Kidney (tissue), 14 donors: ENCODE measurements around the gene B4GALT2. TPM values are rescaled to one million over a fixed set of nuclear protein-coding genes. Genes with fewer than 3 reads are reported as not detected.

ENCODE experiments used
- DNase-seq, 5 donors: peaks; one replicate each; pipeline ENCODE4 v3.0.0-alpha.2; 2013 to 2020
- FAIRE-seq: peaks from 2 replicates; lab custom pipeline; 2012; peaks lifted over from hg19 to GRCh38; lab: Jason Lieb, UNC
- H3K27ac ChIP-seq, 2 donors: one replicate each; pipeline ENCODE4 v1.7.0; 2013; ENCODE audit warnings: low read depth in 2 of 2, low read length in 2 of 2, inconsistent platforms in 1 of 2
- H3K27me3 ChIP-seq: one replicate; pipeline ENCODE4 v1.7.1; 2013; ENCODE audit warnings: low read length, inconsistent platforms; ENCODE audit not compliant: control insufficient read depth, insufficient read depth
- H3K36me3 ChIP-seq, 3 donors: one replicate each; pipeline versions ENCODE4 v1.7.0 to v1.7.1; 2013; ENCODE audit warnings: low read length in 3 of 3, control low read depth in 1 of 3, inconsistent platforms in 1 of 3; ENCODE audit not compliant: insufficient read depth in 3 of 3, control insufficient read depth in 2 of 3
- H3K4me1 ChIP-seq, 3 donors: one replicate each; pipeline versions ENCODE4 v1.7.0 to v1.7.1; 2013; ENCODE audit warnings: low read length in 3 of 3, inconsistent platforms in 1 of 3, low read depth in 1 of 3; ENCODE audit not compliant: control insufficient read depth in 2 of 3, insufficient read depth in 2 of 3
- H3K4me3 ChIP-seq, 3 donors: one replicate each; pipeline versions ENCODE4 v1.7.0 to v1.8.1; 2013; ENCODE audit warnings: low read length in 3 of 3, control low read depth in 1 of 3, inconsistent platforms in 1 of 3
- H3K9ac ChIP-seq, 3 donors: one replicate each; pipeline versions ENCODE4 v1.7.0 to v1.7.1; 2013; ENCODE audit warnings: low read length in 3 of 3, control low read depth in 1 of 3, inconsistent platforms in 1 of 3
- H3K9me3 ChIP-seq, 3 donors: one replicate each; pipeline versions ENCODE4 v1.7.0 to v1.7.1; 2013; ENCODE audit warnings: low read length in 3 of 3, control low read depth in 1 of 3, inconsistent platforms in 1 of 3; ENCODE audit not compliant: control insufficient read depth in 2 of 3, insufficient read depth in 1 of 3
- intact Hi-C: fragments of 100-400 bp; cut with DNase I; formaldehyde crosslinking; loops from one replicate; pipeline ENCODE4 v1.11.1; 2022
- polyA plus RNA-seq: library from polyadenylated mRNA; stranded (reverse); fragments of 350-450 nt; fragmentation: Illumina TruSeq; extraction: RNeasy Lipid Tissue Mini Kit (QIAGEN cat#74804); gene quantifications from one replicate; pipeline ENCODE4 v1.2.3, GENCODE V29; 2014; ENCODE audit warnings: low read depth, low replicate concordance; ENCODE audit not compliant: insufficient read depth
- total RNA-seq: library from RNA; stranded (reverse); fragmentation: NEBNext Ultra II Directional; extraction: Animal tissue kit (Norgen Biotek cat#: 25700); gene quantifications from one replicate; pipeline ENCODE4 v1.2.1, GENCODE V29; 2021
- TF ChIP-seq, protein P1 (sequence below): IDR thresholded peaks from 3 replicates; pipeline ENCODE4 v1.5.1; 2012; ENCODE audit warnings: mild to moderate bottlenecking, moderate library complexity, borderline replicate concordance; ENCODE audit not compliant: insufficient read depth; ENCODE audit errors: extremely low read depth
- donor health status: control.
- donor health status: control.
- donor health status: control.
- donor health status: control.
- donor health status: control.
- donor health status: DM: yes; HTN: yes; CAD: no.
- donor health status: Normal renal cell carcinoma (clear cell type).

Gene B4GALT2
- total and polyA plus RNA-seq, 2 donors from 2014 or later = 25.1 to 32.5 TPM

DNA sequence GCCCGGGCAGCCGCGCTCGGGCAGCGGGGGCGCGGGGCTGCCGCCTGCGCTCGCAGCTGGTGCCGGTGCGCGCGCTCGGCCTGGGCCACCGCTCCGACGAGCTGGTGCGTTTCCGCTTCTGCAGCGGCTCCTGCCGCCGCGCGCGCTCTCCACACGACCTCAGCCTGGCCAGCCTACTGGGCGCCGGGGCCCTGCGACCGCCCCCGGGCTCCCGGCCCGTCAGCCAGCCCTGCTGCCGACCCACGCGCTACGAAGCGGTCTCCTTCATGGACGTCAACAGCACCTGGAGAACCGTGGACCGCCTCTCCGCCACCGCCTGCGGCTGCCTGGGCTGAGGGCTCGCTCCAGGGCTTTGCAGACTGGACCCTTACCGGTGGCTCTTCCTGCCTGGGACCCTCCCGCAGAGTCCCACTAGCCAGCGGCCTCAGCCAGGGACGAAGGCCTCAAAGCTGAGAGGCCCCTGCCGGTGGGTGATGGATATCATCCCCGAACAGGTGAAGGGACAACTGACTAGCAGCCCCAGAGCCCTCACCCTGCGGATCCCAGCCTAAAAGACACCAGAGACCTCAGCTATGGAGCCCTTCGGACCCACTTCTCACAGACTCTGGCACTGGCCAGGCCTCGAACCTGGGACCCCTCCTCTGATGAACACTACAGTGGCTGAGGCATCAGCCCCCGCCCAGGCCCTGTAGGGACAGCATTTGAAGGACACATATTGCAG, 42.4 kb upstream of the B4GALT2 start:
- DNase-seq (peak in 4 of 5 donors; percentile 52 to 75 (median 64)), FAIRE-seq (no peak)
- Histone ChIP-seq H3K36me3 (no peaks in the 10 kb centered on the region), H3K27ac (peak overlapping the region; percentile 82 to 85), H3K9ac (peak overlapping the region in 1 of 3 donors; percentile 77), H3K4me1 (peaks cover 0 to 33% (median 21%) of the 10 kb centered on the region in 3 donors), H3K27me3 (no peaks in the 10 kb centered on the region), H3K4me3 (peak overlapping the region; percentile 12 to 53 (median 40)), H3K9me3 (no peaks in the 10 kb centered on the region)
- TF ChIP-seq, protein P1, sequence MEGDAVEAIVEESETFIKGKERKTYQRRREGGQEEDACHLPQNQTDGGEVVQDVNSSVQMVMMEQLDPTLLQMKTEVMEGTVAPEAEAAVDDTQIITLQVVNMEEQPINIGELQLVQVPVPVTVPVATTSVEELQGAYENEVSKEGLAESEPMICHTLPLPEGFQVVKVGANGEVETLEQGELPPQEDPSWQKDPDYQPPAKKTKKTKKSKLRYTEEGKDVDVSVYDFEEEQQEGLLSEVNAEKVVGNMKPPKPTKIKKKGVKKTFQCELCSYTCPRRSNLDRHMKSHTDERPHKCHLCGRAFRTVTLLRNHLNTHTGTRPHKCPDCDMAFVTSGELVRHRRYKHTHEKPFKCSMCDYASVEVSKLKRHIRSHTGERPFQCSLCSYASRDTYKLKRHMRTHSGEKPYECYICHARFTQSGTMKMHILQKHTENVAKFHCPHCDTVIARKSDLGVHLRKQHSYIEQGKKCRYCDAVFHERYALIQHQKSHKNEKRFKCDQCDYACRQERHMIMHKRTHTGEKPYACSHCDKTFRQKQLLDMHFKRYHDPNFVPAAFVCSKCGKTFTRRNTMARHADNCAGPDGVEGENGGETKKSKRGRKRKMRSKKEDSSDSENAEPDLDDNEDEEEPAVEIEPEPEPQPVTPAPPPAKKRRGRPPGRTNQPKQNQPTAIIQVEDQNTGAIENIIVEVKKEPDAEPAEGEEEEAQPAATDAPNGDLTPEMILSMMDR = no peak
- intact Hi-C loops = no loop called here

DNA sequence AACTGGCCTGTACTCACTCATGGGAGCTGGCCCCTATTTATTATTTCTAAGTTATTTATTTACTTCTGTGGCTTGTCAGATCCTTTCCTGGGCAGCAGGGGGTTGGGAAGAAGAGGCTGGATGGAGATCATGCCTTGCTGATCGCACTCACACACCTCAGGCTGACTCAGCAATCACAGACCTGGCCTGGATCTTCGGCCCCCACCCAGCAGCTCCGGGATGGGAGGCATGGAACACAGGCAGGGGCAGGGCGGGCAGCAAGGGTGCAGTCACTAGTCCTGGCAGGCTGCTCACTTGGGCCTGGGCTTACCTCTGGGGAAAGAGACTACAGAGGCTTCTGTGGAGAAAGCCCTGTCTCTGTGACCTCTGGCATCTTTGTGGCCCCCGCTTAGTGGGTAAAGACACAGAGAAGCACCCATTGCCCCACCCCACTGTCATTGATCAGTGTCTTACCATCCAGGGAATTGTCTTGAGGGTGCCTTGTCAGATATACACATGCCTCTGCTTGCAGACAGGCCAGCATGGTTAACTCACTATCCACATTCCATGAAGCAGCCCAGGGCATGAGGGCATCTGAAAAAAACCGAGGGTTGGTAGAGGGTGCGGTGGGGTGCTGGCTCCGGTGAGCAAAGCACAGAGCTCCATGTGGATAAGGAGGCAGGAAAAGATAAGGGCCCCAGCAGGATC, 41.7 kb upstream of the B4GALT2 start:
- Histone ChIP-seq H3K27ac (peak overlapping the region; percentile 43 to 85), H3K4me3 (peak overlapping the region in 1 of 3 donors; percentile 53), H3K27me3 (no peaks in the 10 kb centered on the region), H3K4me1 (peaks cover 0 to 33% (median 21%) of the 10 kb centered on the region in 3 donors), H3K36me3 (no peaks in the 10 kb centered on the region), H3K9ac (peak overlapping the region in 1 of 3 donors; percentile 77), H3K9me3 (no peaks in the 10 kb centered on the region)
- TF ChIP-seq, protein P1 = no peak
- no peak for FAIRE-seq
- intact Hi-C loops = no loop called here
- DNase-seq = peak in 3 of 5 donors; percentile 25 to 60 (median 26)

DNA sequence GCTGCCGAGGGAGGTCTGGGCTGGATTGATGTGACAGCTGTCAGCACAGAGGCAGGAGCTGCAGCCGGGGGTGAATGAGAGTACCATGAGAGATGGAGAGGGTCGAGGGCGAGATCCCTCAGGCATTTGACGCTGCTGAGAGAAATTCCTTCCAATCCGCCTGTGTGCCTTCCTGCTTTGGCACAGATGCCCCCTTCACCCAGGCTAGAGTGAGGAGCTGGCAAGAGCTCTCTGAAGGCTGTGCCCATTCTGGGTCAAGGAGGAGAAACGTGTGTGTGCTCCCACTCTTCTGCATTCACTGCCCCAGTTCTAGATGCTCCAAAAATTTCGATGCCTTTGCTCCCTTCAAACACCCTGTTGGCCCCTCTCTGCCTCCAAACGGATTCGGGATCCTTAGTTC, 40.6 kb upstream of the B4GALT2 start:
- TF ChIP-seq, protein P1 = no peak
- H3K4me1 ChIP-seq = peaks cover 0 to 29% (median 21%) of the 10 kb centered on the region in 3 donors
- no peak overlapping the region for H3K27ac ChIP-seq
- no peaks in the 10 kb centered on the region for H3K9me3 ChIP-seq
- no peak overlapping the region for H3K4me3 ChIP-seq
- FAIRE-seq (no peak), DNase-seq (no peak)
- H3K9ac ChIP-seq = peak overlapping the region in 1 of 3 donors; percentile 26
- H3K27me3 ChIP-seq = no peaks in the 10 kb centered on the region
- intact Hi-C loops = no loop called here
- no peaks in the 10 kb centered on the region for H3K36me3 ChIP-seq
